Peyer's patch (tissue), 4 donors: ENCODE results near the gene ZNRF3.

ENCODE experiments used
- CTCF ChIP-seq, 6 experiments: fragments of 450-650 bp in 4 of 6; fragments of 200-600 bp in 2 of 6; sonication (generic) in 1 of 6; IDR thresholded peaks; one replicate each; pipeline ENCODE4 v1.5.1; 2017 to 2019; ENCODE audit warnings: antibody characterized with exemption in 6 of 6, mild to moderate bottlenecking in 3 of 6, moderate library complexity in 1 of 6
- POLR2A ChIP-seq, 2 donors: fragments of 450-650 bp; IDR thresholded peaks; one replicate each; pipeline ENCODE4 v1.5.1; 2017; ENCODE audit warnings: antibody characterized with exemption in 2 of 2, mild to moderate bottlenecking in 2 of 2, moderate library complexity in 2 of 2

GRCh38 chr22:28947125-28947524 is 63.8 kb downstream of the ZNRF3 start:
- TF ChIP-seq CTCF (IDR thresholded peaks at IDR 0.05) (no peak), POLR2A (IDR thresholded peaks at IDR 0.05) (no peak)
